GM12878 (cell line): ENCODE data around the gene FCN2. TPM values are rescaled to one million over a fixed set of nuclear protein-coding genes. Genes with fewer than 3 reads are reported as not detected.
A peak's percentile ranks its signal among the peaks of the same experiment; 100 is the strongest.

Experiments used
- ATF3 ChIP-seq: IDR thresholded peaks from 2 replicates; pipeline ENCODE4 v1.6.1; 2011; ENCODE audit warnings: low read depth, mild to moderate bottlenecking, low read length, moderate library complexity, borderline replicate concordance; ENCODE audit errors: extremely low read depth
- BMI1 ChIP-seq: fragments of 450-650 bp; IDR thresholded peaks from 2 replicates; pipeline ENCODE4 v1.6.1; 2016; ENCODE audit warnings: mild to moderate bottlenecking, moderate library complexity, borderline replicate concordance
- CBX3 ChIP-seq: fragments of 200-600 bp; sonication (generic); IDR thresholded peaks from 2 replicates; pipeline ENCODE4 v1.6.1; 2016; ENCODE audit warnings: low read depth, borderline replicate concordance
- DPF2 ChIP-seq: fragments of 450-650 bp; IDR thresholded peaks from 2 replicates; pipeline ENCODE4 v1.6.1; 2017; ENCODE audit warnings: mild to moderate bottlenecking
- E2F8 ChIP-seq: fragments of 450-650 bp; IDR thresholded peaks from 2 replicates; pipeline ENCODE4 v1.6.1; 2018; ENCODE audit warnings: mild to moderate bottlenecking, low read depth, moderate library complexity; ENCODE audit not compliant: partially characterized antibody
- IKZF1 ChIP-seq: fragments of 450-650 bp; conservative IDR thresholded peaks from 2 replicates; pipeline ENCODE4 v1.6.1; 2017; ENCODE audit warnings: antibody characterized with exemption, mild to moderate bottlenecking
- MTA2 ChIP-seq: fragments of 450-650 bp; IDR thresholded peaks from 2 replicates; pipeline ENCODE4 v1.6.1; 2016; ENCODE audit warnings: low read depth, mild to moderate bottlenecking, moderate library complexity
- MTA3 ChIP-seq: IDR thresholded peaks from 2 replicates; pipeline ENCODE4 v1.6.1; 2012; ENCODE audit warnings: low read length, inconsistent platforms, borderline replicate concordance
- NR2C2 ChIP-seq: IDR thresholded peaks from 2 replicates; pipeline ENCODE4 v1.6.1; 2011; ENCODE audit warnings: borderline replicate concordance, low read depth; ENCODE audit not compliant: control insufficient read depth, insufficient read length
- PKNOX1 ChIP-seq: fragments of 450-650 bp; IDR thresholded peaks from 2 replicates; pipeline ENCODE4 v1.6.1; 2016; ENCODE audit warnings: mild to moderate bottlenecking
- RBBP5 ChIP-seq: fragments of 200-600 bp; sonication (generic); conservative IDR thresholded peaks from 2 replicates; pipeline ENCODE4 v1.6.1; 2016
- RELA ChIP-seq: fragments of 450-650 bp; IDR thresholded peaks from 2 replicates; pipeline ENCODE4 v1.8.0; 2014; ENCODE audit warnings: borderline replicate concordance; ENCODE audit not compliant: partially characterized antibody
- SUPT20H ChIP-seq: IDR thresholded peaks from 2 replicates; pipeline ENCODE4 v1.6.1; 2011; ENCODE audit warnings: low read depth, mild to moderate bottlenecking, low read length, moderate library complexity, borderline replicate concordance; ENCODE audit not compliant: control insufficient read depth
- TBL1XR1 ChIP-seq: IDR thresholded peaks from 2 replicates; pipeline ENCODE4 v1.6.1; 2012; ENCODE audit warnings: low read depth, low read length, improper control_type of control experiment
- ZBTB4 ChIP-seq: fragments of 450-650 bp; formaldehyde crosslinking; IDR thresholded peaks from 2 replicates; pipeline ENCODE4 v1.4.0; 2022; ENCODE audit warnings: mild to moderate bottlenecking, moderate library complexity
- ZNF217 ChIP-seq: fragments of 450-650 bp; IDR thresholded peaks from 2 replicates; pipeline ENCODE4 v1.6.1; 2017; ENCODE audit warnings: antibody characterized with exemption, mild to moderate bottlenecking
- ZNF274 ChIP-seq: IDR thresholded peaks from one replicate; pipeline ENCODE4 v1.8.0; 2011; ENCODE audit not compliant: insufficient read length, insufficient read depth
- ZNF592 ChIP-seq: fragments of 450-650 bp; IDR thresholded peaks from 2 replicates; pipeline ENCODE4 v1.6.1; 2017; ENCODE audit warnings: mild to moderate bottlenecking, moderate library complexity
- polyA plus RNA-seq, 11 experiments: library from polyadenylated mRNA; depleted of rRNA in 4 of 11; unstranded in 6 of 11; stranded (reverse) in 5 of 11; fragments of >200 nt; fragmentation: Nextera tagmentation in 4 of 11; fragmentation: Illumina TruSeq in 1 of 11; extraction: Ambion mirVana in 4 of 11; extraction: Trizol in 1 of 11; gene quantifications; 1 replicate in 1 of 11; 2 replicates in 10 of 11; pipeline versions ENCODE4 v1.2.1 to v1.2.3, GENCODE V29; 2011 to 2016; ENCODE audit warnings: inconsistent platforms in 2 of 11, missing spikeins in 2 of 11, low read depth in 1 of 11
- total RNA-seq, 4 experiments: library from RNA; depleted of rRNA in 3 of 4; stranded (reverse); fragments of >200 nt in 3 of 4; fragmentation: Illumina TruSeq in 1 of 4; extraction: Trizol in 1 of 4; gene quantifications; 2 replicates each; pipeline versions ENCODE4 v1.2.1 to v1.2.3, GENCODE V29; 2013 to 2021

FCN2 gene
- total and polyA plus RNA-seq, 10 of the 15 experiments (the other 5 are each of a cell fraction or from before 2014, with no cell fraction given): not detected

GRCh38 chr9:134858051-134858841 is 22.4 kb upstream of the FCN2 start (continued):
- TF ChIP-seq BMI1: no peak; the same call in 1 of the 2 replicates
- TF ChIP-seq E2F8: no peak
- TF ChIP-seq ZBTB4 (CRISPR knock-in tag): no peak
- TF ChIP-seq ATF3: no peak
- TF ChIP-seq IKZF1: peak; percentile 58
- no peak for TF ChIP-seq ZNF592
- TF ChIP-seq MTA2: peak; percentile 77; the same call in 1 of the 2 replicates
- TF ChIP-seq NR2C2: no peak
- 0 out of 2 replicates have a peak, but pooled peaks have one; percentile 39 for TF ChIP-seq RBBP5
- peak; percentile 50 for TF ChIP-seq PKNOX1
- no peak for TF ChIP-seq MTA3
- TF ChIP-seq RELA: no peak
- TF ChIP-seq DPF2: peak; percentile 85
- no peak for TF ChIP-seq SUPT20H
- no peak for TF ChIP-seq TBL1XR1
- no peak for TF ChIP-seq ZNF274
- TF ChIP-seq CBX3: no peak
- no peak for TF ChIP-seq ZNF217
